Karpas-422 (cell line): ENCODE measurements around the gene SENP7. TPM values are rescaled to one million over a fixed set of nuclear protein-coding genes. Genes with fewer than 3 reads are reported as not detected.

Experiments
- DNase-seq: peaks from one replicate; pipeline ENCODE4 v3.0.0-alpha.2; 2015
- H2AFZ ChIP-seq: fragments of 200-600 bp; sonication (generic); 2 replicates; pipeline ENCODE4 v1.6.1; 2014; ENCODE audit warnings: antibody characterized with exemption, low read length, mixed read lengths
- H3K27ac ChIP-seq: fragments of 200-600 bp; sonication (generic); 2 replicates; pipeline ENCODE4 v1.5.1; 2014; ENCODE audit warnings: mild to moderate bottlenecking, low read length, moderate library complexity
- H3K27me3 ChIP-seq: fragments of 200-600 bp; sonication (generic); 2 replicates; pipeline ENCODE4 v1.6.1; 2014; ENCODE audit warnings: low read length, mixed read lengths
- H3K36me3 ChIP-seq: fragments of 200-600 bp; sonication (generic); 2 replicates; pipeline ENCODE4 v1.6.1; 2014; ENCODE audit warnings: low read length, mixed read lengths; ENCODE audit not compliant: insufficient read depth
- H3K4me1 ChIP-seq: fragments of 200-600 bp; sonication (generic); 2 replicates; pipeline ENCODE4 v1.6.1; 2014; ENCODE audit warnings: mild to moderate bottlenecking, low read length, mixed read lengths
- H3K4me2 ChIP-seq: fragments of 200-600 bp; sonication (generic); 2 replicates; pipeline ENCODE4 v1.6.1; 2014; ENCODE audit warnings: low read length, low read depth, mild to moderate bottlenecking; ENCODE audit not compliant: poor library complexity, severe bottlenecking
- H3K4me3 ChIP-seq: fragments of 200-600 bp; sonication (generic); 2 replicates; pipeline ENCODE4 v1.5.1; 2014; ENCODE audit warnings: mild to moderate bottlenecking, antibody characterized with exemption, low read length, mixed read lengths
- H3K79me2 ChIP-seq: fragments of 200-600 bp; sonication (generic); 2 replicates; pipeline ENCODE4 v1.6.1; 2014; ENCODE audit warnings: mild to moderate bottlenecking, low read length, mixed read lengths
- H3K9ac ChIP-seq: fragments of 200-600 bp; sonication (generic); 2 replicates; pipeline ENCODE4 v1.6.0; 2014; ENCODE audit warnings: low read length
- H3K9me2 ChIP-seq: fragments of 200-600 bp; sonication (generic), shearing (Covaris generic); replicated peaks from 2 replicates; pipeline ENCODE4 v1.6.0; 2014; ENCODE audit warnings: mild to moderate bottlenecking, low read length, moderate library complexity; ENCODE audit not compliant: insufficient read depth
- H3K9me3 ChIP-seq: fragments of 300-700, 200-600 bp; sonication (generic); 2 replicates; pipeline ENCODE4 v1.6.1; 2014; ENCODE audit warnings: low read length, mixed read lengths
- H4K20me1 ChIP-seq: fragments of 200-600 bp; sonication (generic); 2 replicates; pipeline ENCODE4 v1.6.1; 2014; ENCODE audit warnings: mild to moderate bottlenecking, antibody characterized with exemption, low read length, low read depth; ENCODE audit not compliant: insufficient read depth
- total RNA-seq: library from RNA; depleted of rRNA; stranded (reverse); fragments of >200 nt; shearing (Covaris generic); gene quantifications from 2 replicates; pipeline ENCODE4 v1.2.3, GENCODE V29; 2014; ENCODE audit warnings: low replicate concordance

Gene SENP7
- total RNA-seq, 1 experiment from 2014 or later: 31.6 TPM

DNA sequence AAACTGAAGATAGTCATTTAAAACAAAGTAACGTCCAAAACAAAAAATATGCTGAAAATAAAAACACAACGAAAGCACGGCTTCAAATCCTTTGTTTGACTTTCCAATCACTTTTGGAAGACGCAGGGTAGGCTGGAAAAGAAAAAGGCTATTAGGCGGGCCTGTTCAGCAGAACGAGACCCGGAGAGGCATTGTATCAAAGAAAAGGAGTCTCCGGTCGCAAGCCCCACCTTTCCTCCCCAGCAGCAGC is 691 bp downstream of the SENP7 start:
- Histone ChIP-seq H3K9me2 (no peaks in the 10 kb centered on the region), H3K4me1 (peaks cover 18% of the 10 kb centered on the region), H3K9ac (peak overlapping the region; percentile 73), H3K4me3 (peak overlapping the region; percentile 89), H3K79me2 (peaks cover 36% of the 10 kb centered on the region), H3K36me3 (no peaks in the 10 kb centered on the region), H3K4me2 (peak overlapping the region; percentile 72), H3K27ac (peak overlapping the region; percentile 68; the same call in 1 of the 2 replicates), H4K20me1 (no peaks in the 10 kb centered on the region), H2AFZ (peak overlapping the region; percentile 86), H3K27me3 (no peaks in the 10 kb centered on the region), H3K9me3 (no peaks in the 10 kb centered on the region)
- no peak for DNase-seq

GRCh38 chr3:101509811-101510210 is 3.2 kb downstream of the SENP7 start:
- Histone ChIP-seq H3K9me2 (no peaks in the 10 kb centered on the region), H3K9ac (no peak overlapping the region), H2AFZ (no peak overlapping the region), H3K4me1 (peaks cover 15% of the 10 kb centered on the region), H3K4me2 (no peak overlapping the region), H3K4me3 (no peak overlapping the region), H3K27ac (no peak overlapping the region), H3K9me3 (no peaks in the 10 kb centered on the region), H3K36me3 (no peaks in the 10 kb centered on the region), H3K27me3 (no peaks in the 10 kb centered on the region), H4K20me1 (no peaks in the 10 kb centered on the region), H3K79me2 (peaks cover 59% of the 10 kb centered on the region)
- DNase-seq: no peak

GRCh38 chr3:101509281-101509680 is 3.7 kb downstream of the SENP7 start:
- peaks cover 64% of the 10 kb centered on the region for H3K79me2 ChIP-seq
- H2AFZ ChIP-seq: no peak overlapping the region
- H3K4me2 ChIP-seq: no peak overlapping the region
- H3K4me1 ChIP-seq: peaks cover 15% of the 10 kb centered on the region
- H3K9ac ChIP-seq: no peak overlapping the region
- no peaks in the 10 kb centered on the region for H3K9me3 ChIP-seq
- no peak for DNase-seq
- H3K36me3 ChIP-seq: no peaks in the 10 kb centered on the region
- H3K4me3 ChIP-seq: no peak overlapping the region
- no peak overlapping the region for H3K27ac ChIP-seq
- no peaks in the 10 kb centered on the region for H3K27me3 ChIP-seq
- H3K9me2 ChIP-seq: no peaks in the 10 kb centered on the region
- no peaks in the 10 kb centered on the region for H4K20me1 ChIP-seq

GRCh38 chr3:101501783-101502182 is 11.2 kb downstream of the SENP7 start:
- H3K79me2 ChIP-seq: peaks cover 81% of the 10 kb centered on the region
- no peak for DNase-seq
- no peaks in the 10 kb centered on the region for H3K9me3 ChIP-seq
- H3K9ac ChIP-seq: no peak overlapping the region
- H2AFZ ChIP-seq: no peak overlapping the region
- no peaks in the 10 kb centered on the region for H4K20me1 ChIP-seq
- H3K36me3 ChIP-seq: no peaks in the 10 kb centered on the region
- H3K4me2 ChIP-seq: no peak overlapping the region
- no peaks in the 10 kb centered on the region for H3K4me1 ChIP-seq
- no peak overlapping the region for H3K27ac ChIP-seq
- no peaks in the 10 kb centered on the region for H3K9me2 ChIP-seq
- H3K27me3 ChIP-seq: no peaks in the 10 kb centered on the region
- H3K4me3 ChIP-seq: no peak overlapping the region

DNA sequence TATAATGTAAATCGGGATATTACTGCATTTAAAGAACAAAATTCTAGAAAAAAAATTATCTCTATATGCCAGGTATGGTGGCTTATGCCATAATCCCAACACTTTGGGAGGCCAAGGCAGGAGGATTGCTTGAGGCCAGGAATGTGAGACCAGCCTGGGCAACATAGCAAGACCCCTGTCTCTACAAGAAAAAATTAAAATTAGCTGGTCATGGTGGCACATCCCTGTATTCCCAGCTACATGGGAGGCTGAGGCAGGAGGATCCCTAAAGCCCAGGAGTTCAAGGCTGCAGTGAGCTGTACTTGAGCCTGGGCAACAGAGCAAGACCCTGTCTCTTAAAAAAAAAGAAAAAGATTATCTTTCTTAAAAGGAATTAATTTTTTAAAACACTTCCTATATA is 12.8 kb downstream of the SENP7 start:
- DNase-seq: no peak
- no peaks in the 10 kb centered on the region for H3K36me3 ChIP-seq
- H4K20me1 ChIP-seq: no peaks in the 10 kb centered on the region
- no peaks in the 10 kb centered on the region for H3K4me1 ChIP-seq
- no peaks in the 10 kb centered on the region for H3K27me3 ChIP-seq
- no peak overlapping the region for H3K4me3 ChIP-seq
- H3K4me2 ChIP-seq: no peak overlapping the region
- peaks cover 83% of the 10 kb centered on the region for H3K79me2 ChIP-seq
- H3K9ac ChIP-seq: no peak overlapping the region
- H3K9me2 ChIP-seq: no peaks in the 10 kb centered on the region
- H3K9me3 ChIP-seq: no peaks in the 10 kb centered on the region
- no peak overlapping the region for H2AFZ ChIP-seq
- H3K27ac ChIP-seq: no peak overlapping the region

DNA sequence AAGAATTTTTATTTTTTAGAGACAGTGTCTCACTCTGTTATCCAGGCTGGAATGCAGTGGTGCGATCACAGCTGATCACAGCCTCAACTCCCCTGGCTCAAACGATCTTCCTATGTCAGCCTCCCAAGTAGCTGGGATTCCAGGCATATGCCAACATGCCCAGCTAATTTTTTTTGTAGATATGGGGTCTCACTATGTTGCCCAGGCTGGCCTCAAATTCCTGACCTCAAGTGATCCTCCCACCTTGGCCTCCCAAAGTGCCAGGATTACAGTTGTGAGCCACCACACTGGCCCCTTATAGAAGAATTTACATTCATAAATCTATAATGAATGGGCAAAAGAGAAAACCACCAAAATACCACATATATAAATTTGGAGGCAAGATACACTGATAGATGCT is 15.2 kb downstream of the SENP7 start:
- H3K27me3 ChIP-seq: no peaks in the 10 kb centered on the region
- no peaks in the 10 kb centered on the region for H3K9me2 ChIP-seq
- H3K79me2 ChIP-seq: peaks cover 77% of the 10 kb centered on the region
- no peak overlapping the region for H2AFZ ChIP-seq
- no peaks in the 10 kb centered on the region for H4K20me1 ChIP-seq
- no peak overlapping the region for H3K4me2 ChIP-seq
- H3K4me3 ChIP-seq: no peak overlapping the region
- no peaks in the 10 kb centered on the region for H3K4me1 ChIP-seq
- H3K9ac ChIP-seq: no peak overlapping the region
- H3K27ac ChIP-seq: no peak overlapping the region
- no peaks in the 10 kb centered on the region for H3K9me3 ChIP-seq
- peaks cover 5% of the 10 kb centered on the region for H3K36me3 ChIP-seq
- DNase-seq: no peak

GRCh38 chr3:101495552-101495951 is 17.5 kb downstream of the SENP7 start:
- no peaks in the 10 kb centered on the region for H3K4me1 ChIP-seq
- no peak overlapping the region for H2AFZ ChIP-seq
- H3K4me2 ChIP-seq: no peak overlapping the region
- H3K4me3 ChIP-seq: no peak overlapping the region
- H3K9me2 ChIP-seq: no peaks in the 10 kb centered on the region
- no peaks in the 10 kb centered on the region for H3K27me3 ChIP-seq
- H3K79me2 ChIP-seq: peaks cover 73% of the 10 kb centered on the region
- H3K9me3 ChIP-seq: no peaks in the 10 kb centered on the region
- no peaks in the 10 kb centered on the region for H4K20me1 ChIP-seq
- DNase-seq: no peak
- no peak overlapping the region for H3K27ac ChIP-seq
- H3K9ac ChIP-seq: no peak overlapping the region
- H3K36me3 ChIP-seq: peaks cover 18% of the 10 kb centered on the region

DNA sequence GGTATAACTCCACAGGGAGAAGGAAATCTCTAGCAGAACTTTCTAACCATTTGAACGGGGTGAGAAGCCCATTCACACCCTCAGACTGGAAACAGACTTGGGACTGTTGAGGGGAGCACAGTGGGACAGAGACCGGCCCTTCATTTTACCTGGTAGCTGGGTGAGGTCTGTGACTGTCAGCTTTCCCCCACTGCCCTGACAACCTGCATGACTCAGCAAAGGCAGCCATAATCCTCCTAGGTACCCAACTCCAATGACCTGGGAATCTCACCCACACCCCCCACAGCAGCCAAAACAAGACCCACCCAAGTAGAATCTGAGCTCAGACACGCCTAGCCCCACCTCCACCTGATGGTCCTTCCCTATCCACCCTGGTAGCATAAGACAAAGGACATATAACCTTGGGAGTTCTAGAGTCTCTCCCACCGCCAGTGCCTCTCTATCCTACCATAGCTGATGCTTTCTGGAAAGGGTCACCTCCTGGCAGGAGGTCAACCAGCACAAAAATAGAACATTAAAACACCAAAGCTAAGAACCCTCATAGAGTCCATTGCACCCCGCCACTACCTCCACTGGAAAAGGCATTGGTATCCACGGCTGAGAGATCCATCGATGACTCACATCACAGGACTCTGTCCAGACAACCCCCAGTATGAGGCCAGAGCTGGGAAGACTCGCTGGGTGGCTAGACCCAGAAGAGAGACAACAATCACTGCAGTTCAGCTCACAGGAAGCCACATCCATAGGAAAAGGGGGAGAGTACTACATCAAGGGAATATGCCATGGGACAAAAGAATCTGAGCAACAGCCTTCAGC is 28.0 kb downstream of the SENP7 start:
- no peaks in the 10 kb centered on the region for H3K9me3 ChIP-seq
- H3K4me2 ChIP-seq: no peak overlapping the region
- peaks cover 60% of the 10 kb centered on the region for H3K79me2 ChIP-seq
- H3K4me1 ChIP-seq: peaks cover 10% of the 10 kb centered on the region
- H3K9ac ChIP-seq: no peak overlapping the region
- no peak overlapping the region for H3K4me3 ChIP-seq
- no peak overlapping the region for H2AFZ ChIP-seq
- H3K9me2 ChIP-seq: no peaks in the 10 kb centered on the region
- H3K27ac ChIP-seq: no peak overlapping the region
- H4K20me1 ChIP-seq: no peaks in the 10 kb centered on the region
- H3K36me3 ChIP-seq: no peaks in the 10 kb centered on the region
- DNase-seq: no peak
- H3K27me3 ChIP-seq: no peaks in the 10 kb centered on the region
